ENCODE data around the gene TMEM40. TPM values are rescaled to one million over a fixed set of nuclear protein-coding genes. Genes with fewer than 3 reads are reported as not detected.
A peak's percentile ranks its signal among the peaks of the same experiment; 100 is the strongest.

Gene TMEM40
- total and polyA plus RNA-seq, 9 of the 15 experiments (the other 6 are each of a cell fraction or from before 2014, with no cell fraction given), result 0.11 to 0.31 (median 0.14) TPM; not detected in 6

DNA sequence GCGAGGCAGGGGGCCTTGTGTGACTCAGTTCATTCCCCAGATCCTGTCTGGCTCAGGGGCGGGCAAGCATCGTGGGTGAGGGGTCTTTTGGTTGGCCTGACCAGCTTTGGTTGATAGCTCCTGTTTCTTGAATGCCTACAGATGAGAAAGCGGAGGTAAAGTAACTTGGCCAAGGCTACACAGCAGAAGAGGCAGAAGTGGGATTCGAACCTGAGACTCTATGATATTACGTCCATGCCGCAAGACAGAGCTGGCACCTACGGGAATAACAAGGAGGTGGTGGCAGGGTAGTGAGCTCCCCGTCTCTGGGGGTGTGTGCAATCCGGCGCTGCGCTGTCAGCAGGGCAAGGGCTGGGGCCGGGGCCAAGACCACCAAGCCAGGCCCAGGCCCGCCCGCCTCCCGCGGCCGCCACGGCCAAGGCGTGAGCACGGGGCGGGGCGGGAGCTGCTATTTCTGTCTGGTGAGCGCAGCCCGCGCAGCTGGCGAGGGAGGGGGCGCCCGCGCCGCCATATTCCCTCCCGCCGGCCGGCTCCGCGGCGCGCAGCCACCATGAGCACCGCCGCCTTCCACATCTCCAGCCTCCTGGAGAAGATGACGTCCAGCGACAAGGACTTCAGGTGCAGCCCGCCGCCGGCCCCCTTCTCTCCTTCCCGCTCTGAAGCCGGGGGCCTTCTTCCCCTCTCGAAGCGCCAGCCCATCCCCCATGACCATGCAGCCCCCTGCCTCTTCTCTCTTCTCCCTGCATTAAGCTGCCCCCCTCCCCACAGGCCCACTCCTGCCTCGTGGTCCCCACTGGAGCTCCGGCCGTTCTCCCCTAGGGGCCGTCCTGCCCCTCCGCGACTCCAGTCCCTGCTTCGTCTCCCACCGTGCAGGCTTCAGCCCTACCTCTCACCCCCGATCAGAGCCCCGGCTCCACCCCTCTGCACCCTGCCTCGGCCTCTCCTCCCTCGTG is 37.4 kb upstream of the TMEM40 start, which contains the start of gene CAND2 (continued):
- TF ChIP-seq, protein P1, sequence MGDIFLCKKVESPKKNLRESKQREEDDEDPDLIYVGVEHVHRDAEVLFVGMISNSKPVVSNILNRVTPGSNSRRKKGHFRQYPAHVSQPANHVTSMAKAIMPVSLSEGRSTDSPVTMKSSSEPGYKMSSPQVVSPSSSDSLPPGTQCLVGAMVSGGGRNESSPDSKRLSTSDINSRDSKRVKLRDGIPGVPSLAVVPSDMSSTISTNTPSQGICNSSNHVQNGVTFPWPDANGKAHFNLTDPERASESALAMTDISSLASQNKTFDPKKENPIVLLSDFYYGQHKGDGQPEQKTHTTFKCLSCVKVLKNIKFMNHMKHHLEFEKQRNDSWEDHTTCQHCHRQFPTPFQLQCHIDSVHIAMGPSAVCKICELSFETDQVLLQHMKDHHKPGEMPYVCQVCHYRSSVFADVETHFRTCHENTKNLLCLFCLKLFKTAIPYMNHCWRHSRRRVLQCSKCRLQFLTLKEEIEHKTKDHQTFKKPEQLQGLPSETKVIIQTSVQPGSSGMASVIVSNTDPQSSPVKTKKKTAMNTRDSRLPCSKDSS (IDR thresholded peaks at IDR 0.05; ENCODE audit: low read depth, partially characterized antibody), result no peak
- TF ChIP-seq GATAD2A (IDR thresholded peaks at IDR 0.05) (0 out of 2 replicates have a peak, but pooled peaks have one; percentile 29), ZKSCAN8 (CRISPR knock-in tag; IDR thresholded peaks at IDR 0.05) (no peak), MEIS2 (IDR thresholded peaks at IDR 0.05; ENCODE audit: partially characterized antibody) (peak; percentile 34), LARP7 (IDR thresholded peaks at IDR 0.05) (peak; percentile 28; the same call in 1 of the 2 replicates), EGR1 (conservative IDR thresholded peaks at IDR 0.05) (no peak), IFI16 (CRISPR knock-in tag; IDR thresholded peaks at IDR 0.05) (no peak), RBFOX2 (IDR thresholded peaks at IDR 0.05; ENCODE audit: low read depth, low read length) (peak; percentile 89), MCM3 (IDR thresholded peaks at IDR 0.05) (no peak), BRD9 (IDR thresholded peaks at IDR 0.05; ENCODE audit: low read depth, partially characterized antibody) (no peak), SMARCA5 (IDR thresholded peaks at IDR 0.05) (no peak), THRAP3 (IDR thresholded peaks at IDR 0.05; ENCODE audit: borderline replicate concordance) (no peak), POLR2A (conservative IDR thresholded peaks at IDR 0.05) (peak; percentile 82), MEF2A (IDR thresholded peaks at IDR 0.05; ENCODE audit: control insufficient read depth, low read depth, low read length) (peak; percentile 96), E2F6 (IDR thresholded peaks at IDR 0.05; ENCODE audit: borderline replicate concordance in 1 of 2, extremely low read depth in 1 of 2, insufficient read depth in 1 of 2, insufficient read length in 1 of 2, low read depth in 1 of 2, low read length in 1 of 2, poor library complexity in 1 of 2, severe bottlenecking in 1 of 2) (peak; percentile 68 to 86), TAL1 (IDR thresholded peaks at IDR 0.05) (0 out of 2 replicates have a peak, but pooled peaks have one; percentile 4), HDAC1 (IDR thresholded peaks at IDR 0.05) (peak in 1 of 2 experiments; percentile 22; a peak in 2 of 4 replicates)
- TF ChIP-seq, protein P2, sequence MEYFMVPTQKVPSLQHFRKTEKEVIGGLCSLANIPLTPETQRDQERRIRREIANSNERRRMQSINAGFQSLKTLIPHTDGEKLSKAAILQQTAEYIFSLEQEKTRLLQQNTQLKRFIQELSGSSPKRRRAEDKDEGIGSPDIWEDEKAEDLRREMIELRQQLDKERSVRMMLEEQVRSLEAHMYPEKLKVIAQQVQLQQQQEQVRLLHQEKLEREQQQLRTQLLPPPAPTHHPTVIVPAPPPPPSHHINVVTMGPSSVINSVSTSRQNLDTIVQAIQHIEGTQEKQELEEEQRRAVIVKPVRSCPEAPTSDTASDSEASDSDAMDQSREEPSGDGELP (CRISPR knock-in tag; IDR thresholded peaks at IDR 0.05; ENCODE audit: borderline replicate concordance), result peak; percentile 92
- TF ChIP-seq, protein P3, sequence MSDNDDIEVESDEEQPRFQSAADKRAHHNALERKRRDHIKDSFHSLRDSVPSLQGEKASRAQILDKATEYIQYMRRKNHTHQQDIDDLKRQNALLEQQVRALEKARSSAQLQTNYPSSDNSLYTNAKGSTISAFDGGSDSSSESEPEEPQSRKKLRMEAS (CRISPR knock-in tag; IDR thresholded peaks at IDR 0.05), result peak; percentile 61
- TF ChIP-seq, protein P4, sequence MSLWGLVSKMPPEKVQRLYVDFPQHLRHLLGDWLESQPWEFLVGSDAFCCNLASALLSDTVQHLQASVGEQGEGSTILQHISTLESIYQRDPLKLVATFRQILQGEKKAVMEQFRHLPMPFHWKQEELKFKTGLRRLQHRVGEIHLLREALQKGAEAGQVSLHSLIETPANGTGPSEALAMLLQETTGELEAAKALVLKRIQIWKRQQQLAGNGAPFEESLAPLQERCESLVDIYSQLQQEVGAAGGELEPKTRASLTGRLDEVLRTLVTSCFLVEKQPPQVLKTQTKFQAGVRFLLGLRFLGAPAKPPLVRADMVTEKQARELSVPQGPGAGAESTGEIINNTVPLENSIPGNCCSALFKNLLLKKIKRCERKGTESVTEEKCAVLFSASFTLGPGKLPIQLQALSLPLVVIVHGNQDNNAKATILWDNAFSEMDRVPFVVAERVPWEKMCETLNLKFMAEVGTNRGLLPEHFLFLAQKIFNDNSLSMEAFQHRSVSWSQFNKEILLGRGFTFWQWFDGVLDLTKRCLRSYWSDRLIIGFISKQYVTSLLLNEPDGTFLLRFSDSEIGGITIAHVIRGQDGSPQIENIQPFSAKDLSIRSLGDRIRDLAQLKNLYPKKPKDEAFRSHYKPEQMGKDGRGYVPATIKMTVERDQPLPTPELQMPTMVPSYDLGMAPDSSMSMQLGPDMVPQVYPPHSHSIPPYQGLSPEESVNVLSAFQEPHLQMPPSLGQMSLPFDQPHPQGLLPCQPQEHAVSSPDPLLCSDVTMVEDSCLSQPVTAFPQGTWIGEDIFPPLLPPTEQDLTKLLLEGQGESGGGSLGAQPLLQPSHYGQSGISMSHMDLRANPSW (CRISPR knock-in tag; IDR thresholded peaks at IDR 0.05), result no peak
